ENCODE results near the gene ERICH6. TPM values are rescaled to one million over a fixed set of nuclear protein-coding genes. Genes with fewer than 3 reads are reported as not detected.

ERICH6 gene
- polyA plus RNA-seq (ENCODE audit: insufficient read length in 3 of 3) = 1 to 10 TPM in 1 of 3 donors, under 1 TPM in 2; 0.59 to 1.8 (median 0.78) TPM
- long read RNA-seq, donor 1 = 0 reads
- long read RNA-seq, donor 2 = 0 reads
- long read RNA-seq, donor 3, partial matches to known transcripts = 0 of 16 reads
- long read RNA-seq, donor 3, other reads (novel, unspliced or antisense) = 16 of 16 reads
- long read RNA-seq, donor 4 = 0 reads
- long read RNA-seq, donor 5 = 0 reads
- long read RNA-seq, donor 6 = 0 reads
- long read RNA-seq, donor 7 = 0 reads
- long read RNA-seq, donor 8 = 0 reads
- long read RNA-seq, donor 9 = 0 reads
- long read RNA-seq, donor 10 = 0 reads
- long read RNA-seq, donor 11 = 0 reads
- long read RNA-seq, donor 12 = 0 reads
- long read RNA-seq, donor 13, partial matches to known transcripts = 6 of 17 reads
- long read RNA-seq, donor 13, other reads (novel, unspliced or antisense) = 11 of 17 reads
- long read RNA-seq, donor 14 = 0 reads
- long read RNA-seq, donor 15 = 0 reads
- long read RNA-seq, donor 16, partial matches to known transcripts = 0 of 27 reads
- long read RNA-seq, donor 16, other reads (novel, unspliced or antisense) = 27 of 27 reads

- peak; percentile 77 to 90 (median 85) for DNase-seq (ENCODE audit: extremely low read depth in 1 of 11, low read depth in 9 of 11, low spot score in 4 of 11)
Observed at GRCh38 chr3:150703756-150704344, at the start of gene ERICH6. TSS of gene ERICH6 (minus strand) at chr3:150703920. CDS start at chr3:150703898, 22 bp downstream.

- DNase-seq (ENCODE audit: extremely low read depth in 1 of 11, low read depth in 9 of 11, low spot score in 4 of 11) = no peak
Observed at GRCh38 chr3:150751781-150752263, 48.1 kb upstream of the ERICH6 start.

- no peak for DNase-seq (ENCODE audit: extremely low read depth in 1 of 11, low read depth in 9 of 11, low spot score in 4 of 11)
Observed at GRCh38 chr3:150749255-150749654, 45.5 kb upstream of the ERICH6 start.

- DNase-seq (ENCODE audit: extremely low read depth in 1 of 11, low read depth in 9 of 11, low spot score in 4 of 11) = no peak
Observed at GRCh38 chr3:150748684-150749047, 44.9 kb upstream of the ERICH6 start.

- DNase-seq (ENCODE audit: extremely low read depth in 1 of 11, low read depth in 9 of 11, low spot score in 4 of 11) = no peak
Observed at GRCh38 chr3:150747886-150748683, 44.4 kb upstream of the ERICH6 start.

- DNase-seq (ENCODE audit: extremely low read depth in 1 of 11, low read depth in 9 of 11, low spot score in 4 of 11) = no peak
Observed at GRCh38 chr3:150746791-150747590, 43.3 kb upstream of the ERICH6 start.

- DNase-seq (ENCODE audit: extremely low read depth in 1 of 11, low read depth in 9 of 11, low spot score in 4 of 11) = no peak
Observed at GRCh38 chr3:150745832-150746231, 42.1 kb upstream of the ERICH6 start.

GRCh38 chr3:150744919-150745211 lies 41.1 kb upstream of the ERICH6 start:
- no peak for DNase-seq (ENCODE audit: extremely low read depth in 1 of 11, low read depth in 9 of 11, low spot score in 4 of 11)

GRCh38 chr3:150744041-150744918 lies 40.6 kb upstream of the ERICH6 start:
- no peak for DNase-seq (ENCODE audit: extremely low read depth in 1 of 11, low read depth in 9 of 11, low spot score in 4 of 11)

- DNase-seq (ENCODE audit: extremely low read depth in 1 of 11, low read depth in 9 of 11, low spot score in 4 of 11) = no peak
Observed at GRCh38 chr3:150743508-150743907, 39.8 kb upstream of the ERICH6 start.

GRCh38 chr3:150742679-150743078 lies 39.0 kb upstream of the ERICH6 start:
- no peak for DNase-seq (ENCODE audit: extremely low read depth in 1 of 11, low read depth in 9 of 11, low spot score in 4 of 11)

GRCh38 chr3:150742141-150742523 lies 38.4 kb upstream of the ERICH6 start:
- no peak for DNase-seq (ENCODE audit: extremely low read depth in 1 of 11, low read depth in 9 of 11, low spot score in 4 of 11)

GRCh38 chr3:150741497-150742140 lies 37.9 kb upstream of the ERICH6 start:
- no peak for DNase-seq (ENCODE audit: extremely low read depth in 1 of 11, low read depth in 9 of 11, low spot score in 4 of 11)

GRCh38 chr3:150740733-150741496 lies 37.2 kb upstream of the ERICH6 start:
- no peak for DNase-seq (ENCODE audit: extremely low read depth in 1 of 11, low read depth in 9 of 11, low spot score in 4 of 11)

GRCh38 chr3:150739877-150740645 lies 36.3 kb upstream of the ERICH6 start:
- DNase-seq (ENCODE audit: extremely low read depth in 1 of 11, low read depth in 9 of 11, low spot score in 4 of 11) = no peak

GRCh38 chr3:150739200-150739863 lies 35.6 kb upstream of the ERICH6 start:
- DNase-seq (ENCODE audit: extremely low read depth in 1 of 11, low read depth in 9 of 11, low spot score in 4 of 11) = no peak
